Ovary (tissue), 3 donors: ENCODE results near the gene NPRL2.

Experiments used
- POLR2A ChIP-seq: fragments of 450-650 bp; IDR thresholded peaks from one replicate; pipeline ENCODE4 v1.6.1; 2017; ENCODE audit warnings: antibody characterized with exemption, mild to moderate bottlenecking, moderate library complexity
- TF ChIP-seq, protein P1 (sequence below), 3 donors: fragments of 450-650 bp in 2 of 3; fragments of 200-600 bp in 1 of 3; IDR thresholded peaks; one replicate each; pipeline versions ENCODE4 v1.5.1 to v1.8.0; 2016 to 2022; ENCODE audit warnings: antibody characterized with exemption in 3 of 3, mild to moderate bottlenecking in 1 of 3
- donor health status: DM: no; HTN: no; CAD: no.

DNA sequence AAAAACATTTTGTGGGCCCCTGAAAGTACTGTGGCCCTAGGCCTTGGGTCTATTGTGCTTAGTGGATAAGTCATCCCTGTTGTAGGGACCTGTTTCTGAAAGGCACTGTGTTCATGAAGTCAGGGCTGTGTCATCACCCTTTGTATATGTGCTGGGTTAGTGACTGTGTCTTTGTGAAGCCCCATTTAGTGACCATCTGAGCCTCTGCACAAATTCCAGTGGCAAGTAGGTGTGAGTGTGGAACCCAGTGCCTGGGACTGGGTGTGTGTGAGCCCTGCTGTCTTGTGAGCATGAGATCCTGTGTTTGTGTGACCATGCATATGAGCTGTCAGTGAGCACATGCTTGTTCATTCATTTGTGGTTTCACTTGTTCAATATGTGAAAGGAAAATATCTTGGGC is 46.0 kb downstream of the NPRL2 start:
- TF ChIP-seq, protein P1, sequence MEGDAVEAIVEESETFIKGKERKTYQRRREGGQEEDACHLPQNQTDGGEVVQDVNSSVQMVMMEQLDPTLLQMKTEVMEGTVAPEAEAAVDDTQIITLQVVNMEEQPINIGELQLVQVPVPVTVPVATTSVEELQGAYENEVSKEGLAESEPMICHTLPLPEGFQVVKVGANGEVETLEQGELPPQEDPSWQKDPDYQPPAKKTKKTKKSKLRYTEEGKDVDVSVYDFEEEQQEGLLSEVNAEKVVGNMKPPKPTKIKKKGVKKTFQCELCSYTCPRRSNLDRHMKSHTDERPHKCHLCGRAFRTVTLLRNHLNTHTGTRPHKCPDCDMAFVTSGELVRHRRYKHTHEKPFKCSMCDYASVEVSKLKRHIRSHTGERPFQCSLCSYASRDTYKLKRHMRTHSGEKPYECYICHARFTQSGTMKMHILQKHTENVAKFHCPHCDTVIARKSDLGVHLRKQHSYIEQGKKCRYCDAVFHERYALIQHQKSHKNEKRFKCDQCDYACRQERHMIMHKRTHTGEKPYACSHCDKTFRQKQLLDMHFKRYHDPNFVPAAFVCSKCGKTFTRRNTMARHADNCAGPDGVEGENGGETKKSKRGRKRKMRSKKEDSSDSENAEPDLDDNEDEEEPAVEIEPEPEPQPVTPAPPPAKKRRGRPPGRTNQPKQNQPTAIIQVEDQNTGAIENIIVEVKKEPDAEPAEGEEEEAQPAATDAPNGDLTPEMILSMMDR (IDR thresholded peaks at IDR 0.05): no peak
- no peak for TF ChIP-seq POLR2A
